OCI-LY1 (cell line): ENCODE data around the gene ADAMTS17.

Experiments
- H2AFZ ChIP-seq: fragments of 200-600 bp; sonication (generic), shearing (Covaris generic); 2 replicates; pipeline ENCODE4 v1.6.0; 2014; ENCODE audit warnings: antibody characterized with exemption, mild to moderate bottlenecking, low read length
- H3F3A ChIP-seq: fragments of 200-600 bp; sonication (generic), shearing (Covaris generic); 2 replicates; pipeline ENCODE4 v1.6.0; 2014; ENCODE audit warnings: mild to moderate bottlenecking, antibody characterized with exemption, low read length, moderate library complexity; ENCODE audit not compliant: insufficient read depth
- H3K27ac ChIP-seq: fragments of 200-600 bp; sonication (generic); 2 replicates; pipeline ENCODE4 v1.5.1; 2014; ENCODE audit warnings: low read length, mixed run types, mild to moderate bottlenecking, low read depth; ENCODE audit not compliant: poor library complexity, severe bottlenecking
- H3K27me3 ChIP-seq: fragments of 200-600 bp; sonication (generic); 2 replicates; pipeline ENCODE4 v1.6.0; 2014; ENCODE audit warnings: antibody characterized with exemption, mild to moderate bottlenecking, low read length, moderate library complexity; ENCODE audit not compliant: insufficient read depth
- H3K36me3 ChIP-seq: fragments of 200-600 bp; sonication (generic); 2 replicates; pipeline ENCODE4 v1.6.1; 2014; ENCODE audit warnings: mild to moderate bottlenecking, antibody characterized with exemption, low read length, moderate library complexity, mixed read lengths; ENCODE audit not compliant: insufficient read depth
- H3K4me1 ChIP-seq: fragments of 200-600 bp; sonication (generic); 2 replicates; pipeline ENCODE4 v1.5.1; 2014; ENCODE audit warnings: mild to moderate bottlenecking, low read length, moderate library complexity; ENCODE audit not compliant: insufficient read depth, severe bottlenecking
- H3K4me2 ChIP-seq: fragments of 200-600 bp; sonication (generic), shearing (Covaris generic); 2 replicates; pipeline ENCODE4 v1.6.1; 2014; ENCODE audit warnings: low read length
- H3K4me3 ChIP-seq: fragments of 200-600 bp; sonication (generic); 2 replicates; pipeline ENCODE4 v1.5.1; 2014; ENCODE audit warnings: low read length, low read depth, mild to moderate bottlenecking, mixed read lengths; ENCODE audit not compliant: poor library complexity, severe bottlenecking
- H3K79me2 ChIP-seq: fragments of 200-600 bp; shearing (Covaris generic); 2 replicates; pipeline ENCODE4 v1.6.1; 2016; ENCODE audit warnings: mixed run types, low read length, mixed read lengths; ENCODE audit not compliant: insufficient read depth
- H3K9ac ChIP-seq: fragments of 200-600 bp; sonication (generic), shearing (Covaris generic); 2 replicates; pipeline ENCODE4 v1.6.1; 2014; ENCODE audit warnings: mild to moderate bottlenecking, low read length, mixed read lengths
- H3K9me2 ChIP-seq: fragments of 200-600 bp; sonication (generic), shearing (Covaris generic); 2 replicates; pipeline ENCODE4 v1.6.1; 2014; ENCODE audit warnings: low read depth, mild to moderate bottlenecking, low read length, mixed read lengths
- H3K9me3 ChIP-seq: fragments of 200-600 bp; shearing (Covaris generic); 2 replicates; pipeline ENCODE4 v1.6.1; 2014; ENCODE audit warnings: low read length, mixed read lengths
- H4K20me1 ChIP-seq: fragments of 200-600 bp; sonication (generic), shearing (Covaris generic); 2 replicates; pipeline ENCODE4 v1.6.0; 2016; ENCODE audit warnings: mild to moderate bottlenecking, low read length; ENCODE audit not compliant: insufficient read depth
- EZH2 ChIP-seq: fragments of 200-600 bp; sonication (generic), shearing (Covaris generic); IDR thresholded peaks from 2 replicates; pipeline ENCODE4 v1.8.0; 2017; ENCODE audit warnings: borderline replicate concordance, mixed run types, mild to moderate bottlenecking, antibody characterized with exemption, low read length, moderate library complexity, mixed read lengths
- TF ChIP-seq, protein P1 (sequence below): fragments of 200-600 bp; sonication (generic), shearing (Covaris generic); IDR thresholded peaks from 2 replicates; pipeline ENCODE4 v1.5.1; 2017; ENCODE audit warnings: mild to moderate bottlenecking, antibody characterized with exemption, low read length, moderate library complexity, mixed read lengths

Gene ADAMTS17, protein sequence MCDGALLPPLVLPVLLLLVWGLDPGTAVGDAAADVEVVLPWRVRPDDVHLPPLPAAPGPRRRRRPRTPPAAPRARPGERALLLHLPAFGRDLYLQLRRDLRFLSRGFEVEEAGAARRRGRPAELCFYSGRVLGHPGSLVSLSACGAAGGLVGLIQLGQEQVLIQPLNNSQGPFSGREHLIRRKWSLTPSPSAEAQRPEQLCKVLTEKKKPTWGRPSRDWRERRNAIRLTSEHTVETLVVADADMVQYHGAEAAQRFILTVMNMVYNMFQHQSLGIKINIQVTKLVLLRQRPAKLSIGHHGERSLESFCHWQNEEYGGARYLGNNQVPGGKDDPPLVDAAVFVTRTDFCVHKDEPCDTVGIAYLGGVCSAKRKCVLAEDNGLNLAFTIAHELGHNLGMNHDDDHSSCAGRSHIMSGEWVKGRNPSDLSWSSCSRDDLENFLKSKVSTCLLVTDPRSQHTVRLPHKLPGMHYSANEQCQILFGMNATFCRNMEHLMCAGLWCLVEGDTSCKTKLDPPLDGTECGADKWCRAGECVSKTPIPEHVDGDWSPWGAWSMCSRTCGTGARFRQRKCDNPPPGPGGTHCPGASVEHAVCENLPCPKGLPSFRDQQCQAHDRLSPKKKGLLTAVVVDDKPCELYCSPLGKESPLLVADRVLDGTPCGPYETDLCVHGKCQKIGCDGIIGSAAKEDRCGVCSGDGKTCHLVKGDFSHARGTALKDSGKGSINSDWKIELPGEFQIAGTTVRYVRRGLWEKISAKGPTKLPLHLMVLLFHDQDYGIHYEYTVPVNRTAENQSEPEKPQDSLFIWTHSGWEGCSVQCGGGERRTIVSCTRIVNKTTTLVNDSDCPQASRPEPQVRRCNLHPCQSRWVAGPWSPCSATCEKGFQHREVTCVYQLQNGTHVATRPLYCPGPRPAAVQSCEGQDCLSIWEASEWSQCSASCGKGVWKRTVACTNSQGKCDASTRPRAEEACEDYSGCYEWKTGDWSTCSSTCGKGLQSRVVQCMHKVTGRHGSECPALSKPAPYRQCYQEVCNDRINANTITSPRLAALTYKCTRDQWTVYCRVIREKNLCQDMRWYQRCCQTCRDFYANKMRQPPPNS

DNA sequence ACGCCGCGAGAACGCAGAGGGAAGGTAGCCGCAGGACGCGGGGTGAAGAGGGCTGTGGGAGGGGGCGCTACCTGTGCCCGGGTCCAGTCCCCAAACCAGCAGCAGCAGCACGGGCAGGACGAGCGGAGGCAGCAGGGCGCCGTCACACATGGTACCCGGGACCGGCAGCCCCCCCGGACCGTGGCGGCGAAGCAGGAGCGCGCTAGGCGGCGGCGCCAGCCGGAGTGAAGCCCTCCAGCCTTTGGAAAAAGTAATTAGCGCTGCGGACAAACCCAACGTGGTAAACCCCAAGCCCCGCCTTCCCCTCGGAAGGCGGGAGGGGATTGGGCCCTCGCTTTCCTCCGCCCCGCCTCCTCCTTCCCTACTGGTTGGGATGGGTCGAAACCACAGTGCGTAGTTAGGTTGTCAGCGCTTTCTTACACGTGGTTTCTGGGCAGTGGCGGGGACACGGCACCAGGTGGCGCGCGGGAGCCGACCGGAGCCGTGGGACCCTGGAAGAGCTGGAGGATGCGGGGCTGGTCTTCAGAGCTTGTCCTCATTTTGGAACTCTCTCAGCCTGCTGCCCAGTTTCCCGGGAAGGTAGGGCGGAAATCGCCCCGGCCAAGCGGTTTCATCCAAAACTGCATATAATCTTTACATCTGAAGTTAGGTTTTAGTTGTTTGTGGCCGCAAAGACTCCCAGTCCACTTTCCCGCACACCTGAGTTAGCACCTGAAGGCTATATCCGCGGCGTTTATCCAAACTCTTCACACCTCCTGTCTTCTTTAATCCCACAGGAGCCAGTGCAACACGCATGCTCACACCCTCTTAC is at the start of gene ADAMTS17:
TSS of gene ADAMTS17 (minus strand) at position 226 of the 811 bp plus-strand sequence. CDS start at position 150, 76 bp downstream.
- no peak within 1 kb of the TSS for H3K9ac ChIP-seq
- no peaks in the 10 kb centered on the region for H3K36me3 ChIP-seq
- no peak within 1 kb of the TSS for H3K27ac ChIP-seq
- H2AFZ ChIP-seq = no peak within 1 kb of the TSS
- H3K4me1 ChIP-seq = no peaks in the 10 kb centered on the region
- no peaks in the 10 kb centered on the region for H3K27me3 ChIP-seq
- no peaks in the 10 kb centered on the region for H4K20me1 ChIP-seq
- no peaks in the 10 kb centered on the region for H3K9me2 ChIP-seq
- no peak within 1 kb of the TSS for H3K4me3 ChIP-seq
- TF ChIP-seq EZH2 = no peak
- TF ChIP-seq, protein P1, sequence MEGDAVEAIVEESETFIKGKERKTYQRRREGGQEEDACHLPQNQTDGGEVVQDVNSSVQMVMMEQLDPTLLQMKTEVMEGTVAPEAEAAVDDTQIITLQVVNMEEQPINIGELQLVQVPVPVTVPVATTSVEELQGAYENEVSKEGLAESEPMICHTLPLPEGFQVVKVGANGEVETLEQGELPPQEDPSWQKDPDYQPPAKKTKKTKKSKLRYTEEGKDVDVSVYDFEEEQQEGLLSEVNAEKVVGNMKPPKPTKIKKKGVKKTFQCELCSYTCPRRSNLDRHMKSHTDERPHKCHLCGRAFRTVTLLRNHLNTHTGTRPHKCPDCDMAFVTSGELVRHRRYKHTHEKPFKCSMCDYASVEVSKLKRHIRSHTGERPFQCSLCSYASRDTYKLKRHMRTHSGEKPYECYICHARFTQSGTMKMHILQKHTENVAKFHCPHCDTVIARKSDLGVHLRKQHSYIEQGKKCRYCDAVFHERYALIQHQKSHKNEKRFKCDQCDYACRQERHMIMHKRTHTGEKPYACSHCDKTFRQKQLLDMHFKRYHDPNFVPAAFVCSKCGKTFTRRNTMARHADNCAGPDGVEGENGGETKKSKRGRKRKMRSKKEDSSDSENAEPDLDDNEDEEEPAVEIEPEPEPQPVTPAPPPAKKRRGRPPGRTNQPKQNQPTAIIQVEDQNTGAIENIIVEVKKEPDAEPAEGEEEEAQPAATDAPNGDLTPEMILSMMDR = peak; percentile 39; the same call in 1 of the 2 replicates
- H3F3A ChIP-seq = no peaks in the 10 kb centered on the region
- no peak within 1 kb of the TSS for H3K4me2 ChIP-seq
- H3K9me3 ChIP-seq = no peaks in the 10 kb centered on the region
- no peaks in the 10 kb centered on the region for H3K79me2 ChIP-seq

DNA sequence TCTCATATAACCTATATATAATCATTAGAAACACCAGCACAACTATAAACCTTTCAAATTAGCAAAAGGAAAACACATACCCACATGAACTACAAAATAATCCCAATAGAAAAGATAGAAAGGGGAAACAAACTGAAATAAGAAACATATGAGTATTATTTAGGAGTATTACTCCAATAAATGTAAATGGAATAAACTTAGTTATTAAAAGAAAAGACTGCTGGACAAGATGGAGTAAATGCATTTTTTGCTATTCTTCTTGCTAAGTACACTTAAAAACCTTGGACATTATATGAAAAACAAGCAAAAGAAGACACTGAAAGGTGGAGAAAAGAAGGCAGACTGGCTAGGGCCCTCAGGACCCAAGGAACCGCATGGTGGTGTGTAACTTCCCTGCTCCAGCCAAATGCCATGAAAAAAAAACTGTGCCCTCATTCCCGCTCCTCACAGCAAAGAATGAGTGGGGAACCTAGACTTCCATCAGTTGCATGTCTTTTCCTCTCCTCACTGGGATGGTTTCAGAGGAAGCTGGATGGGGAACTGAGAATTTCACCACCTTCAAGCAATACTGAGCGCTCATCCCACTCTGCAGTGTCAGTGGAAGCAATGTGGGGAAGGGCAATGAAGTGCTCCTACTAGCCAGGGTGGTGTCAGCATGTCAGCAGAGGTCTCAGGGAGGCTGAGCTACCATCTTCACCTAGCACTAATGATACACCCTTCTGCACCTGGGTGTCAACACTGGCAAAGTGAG is 43.7 kb upstream of the ADAMTS17 start:
- Histone ChIP-seq H4K20me1 (no peaks in the 10 kb centered on the region), H2AFZ (no peak overlapping the region), H3K4me1 (no peaks in the 10 kb centered on the region), H3K27me3 (no peaks in the 10 kb centered on the region), H3K9me3 (0 out of 2 replicates have a peak, but pooled peaks cover 2% of the 10 kb centered on the region), H3K9ac (no peak overlapping the region), H3K4me3 (no peak overlapping the region), H3K79me2 (no peaks in the 10 kb centered on the region), H3K36me3 (no peaks in the 10 kb centered on the region), H3K27ac (no peak overlapping the region), H3K9me2 (no peaks in the 10 kb centered on the region), H3K4me2 (no peak overlapping the region), H3F3A (no peaks in the 10 kb centered on the region)
- TF ChIP-seq, protein P1 = no peak
